ENCODE results near the gene PPP4R1. TPM values are rescaled to one million over a fixed set of nuclear protein-coding genes. Genes with fewer than 3 reads are reported as not detected.

PPP4R1 gene
- total and polyA plus RNA-seq, 2 of the 4 experiments (the other 2 are of a cell fraction) = 80.6 to 123 TPM

DNA sequence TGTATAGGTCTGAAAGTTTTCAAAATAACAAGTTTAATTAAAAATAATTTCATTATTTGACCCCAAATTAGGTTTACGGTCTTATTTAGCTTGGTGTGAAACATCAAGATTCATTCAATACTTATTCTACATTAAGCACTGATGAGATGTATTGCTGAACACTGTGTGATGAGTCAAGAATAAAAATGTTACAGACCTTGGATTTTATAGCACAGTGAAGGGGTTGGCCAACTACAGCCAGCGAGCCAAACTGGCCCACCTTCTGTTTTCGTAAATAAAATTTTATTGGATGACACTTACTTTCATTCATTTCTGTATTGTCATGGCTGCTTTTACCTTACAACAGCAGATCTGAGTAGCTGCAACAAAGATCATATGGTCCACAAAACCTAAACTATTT, 8.3 kb downstream of the PPP4R1 start:
- H3K9me1 ChIP-seq (ENCODE audit: insufficient read depth, low read length) = peaks cover 11% of the 10 kb centered on the region
- no peak overlapping the region for H4K91ac ChIP-seq (ENCODE audit: insufficient read depth, low read depth, low read length)
- H2AFZ ChIP-seq (replicated peaks; ENCODE audit: low read length, poor library complexity) = no peak overlapping the region
- peaks cover 3% of the 10 kb centered on the region for H3K4me1 ChIP-seq (ENCODE audit: control insufficient read depth, insufficient read depth, low read length)
- H3K4me3 ChIP-seq (ENCODE audit: insufficient read depth, low read depth, low read length) = no peak overlapping the region
- TF ChIP-seq, protein P1, sequence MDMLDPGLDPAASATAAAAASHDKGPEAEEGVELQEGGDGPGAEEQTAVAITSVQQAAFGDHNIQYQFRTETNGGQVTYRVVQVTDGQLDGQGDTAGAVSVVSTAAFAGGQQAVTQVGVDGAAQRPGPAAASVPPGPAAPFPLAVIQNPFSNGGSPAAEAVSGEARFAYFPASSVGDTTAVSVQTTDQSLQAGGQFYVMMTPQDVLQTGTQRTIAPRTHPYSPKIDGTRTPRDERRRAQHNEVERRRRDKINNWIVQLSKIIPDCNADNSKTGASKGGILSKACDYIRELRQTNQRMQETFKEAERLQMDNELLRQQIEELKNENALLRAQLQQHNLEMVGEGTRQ (IDR thresholded peaks at IDR 0.05; ENCODE audit: low read depth, low read length) = no peak
- no peak for TF ChIP-seq RCOR1 (IDR thresholded peaks at IDR 0.05; ENCODE audit: insufficient replicate concordance, low read length)
- no peak for TF ChIP-seq MAZ (IDR thresholded peaks at IDR 0.05; ENCODE audit: borderline replicate concordance, low read depth, low read length)
- no peak for TF ChIP-seq MXI1 (IDR thresholded peaks at IDR 0.05; ENCODE audit: borderline replicate concordance, low read depth, low read length)
- TF ChIP-seq NFE2L2 (IDR thresholded peaks at IDR 0.05; ENCODE audit: low read depth, low read length) = no peak
- no peak for TF ChIP-seq FOS (IDR thresholded peaks at IDR 0.05; ENCODE audit: low read depth, low read length)
- TF ChIP-seq CHD1 (IDR thresholded peaks at IDR 0.05; ENCODE audit: low read depth, low read length) = no peak
- TF ChIP-seq CEBPB (IDR thresholded peaks at IDR 0.05; ENCODE audit: low read depth, low read length) = no peak
- intact Hi-C loops (cut with micrococcal nuclease) (no loop called here), in situ Hi-C loops (cut with MboI; ENCODE audit: low sequenced_read_pairs) (no loop called here), dilution Hi-C loops (cut with HindIII; ENCODE audit: low sequenced_read_pairs, unreplicated experiment) (no loop called here)
- H3K27ac ChIP-seq (ENCODE audit: insufficient read depth, low read length) = no peak overlapping the region
- H3K14ac ChIP-seq (replicated peaks; ENCODE audit: low read depth, low read length) = no peak overlapping the region
- H2BK20ac ChIP-seq (ENCODE audit: low read depth, low read length) = no peak overlapping the region
- H2BK5ac ChIP-seq (ENCODE audit: low read depth, low read length, poor library complexity, severe bottlenecking) = no peak overlapping the region
- ChIA-PET POLR2A (ENCODE audit: unreplicated experiment) (no interaction called here), CTCF (interaction anchor here (0.5 kb wide), 1 partner anchor 14 kb away, joined by 3 read pairs; no protein-coding TSS in a partner anchor)
- H3K79me1 ChIP-seq (ENCODE audit: low read depth in 1 of 2, low read length in 2 of 2) = peaks cover 0 to 51% of the 10 kb centered on the region in 2 experiments; a peak in 2 of 4 replicates
- no peak overlapping the region for H3K18ac ChIP-seq (ENCODE audit: low read depth, low read length)
- no TSS peak for BruUV-seq (replicated peaks)
- peaks cover 3% of the 10 kb centered on the region for H3K36me3 ChIP-seq (ENCODE audit: control insufficient read depth, insufficient read depth, low read length)
- H3K23ac ChIP-seq (ENCODE audit: low read depth, low read length) = no peak overlapping the region
- WGBS, 2 experiments (ENCODE audit: extremely low coverage in 2 of 2, insufficient read length in 1 of 2) = no CpG with 5 or more reads among the region's 3 CpGs
- H3K4me2 ChIP-seq (ENCODE audit: low read depth, low read length) = no peak overlapping the region
- no peaks in the 10 kb centered on the region for H3K27me3 ChIP-seq (ENCODE audit: control insufficient read depth, insufficient read depth, low read length)
- H2BK120ac ChIP-seq (ENCODE audit: low read depth, low read length) = no peak overlapping the region
- H3K9ac ChIP-seq (ENCODE audit: low read depth, low read length) = no peak overlapping the region
- no peak overlapping the region for H4K5ac ChIP-seq (ENCODE audit: low read depth, low read length)
- no peak overlapping the region for H3K56ac ChIP-seq (ENCODE audit: extremely low read depth, insufficient read depth, low read length)
- H3K9me3 ChIP-seq (ENCODE audit: control insufficient read depth, insufficient read depth, low read length) = no peaks in the 10 kb centered on the region; the same call in 1 of the 2 replicates
- H2AK9ac ChIP-seq (replicated peaks; ENCODE audit: low read depth, low read length, poor library complexity) = no peak overlapping the region
- H4K20me1 ChIP-seq (ENCODE audit: insufficient read depth, low read length) = peaks cover 79% of the 10 kb centered on the region
- H2BK15ac ChIP-seq (ENCODE audit: low read depth, low read length) = no peak overlapping the region
- H2AK5ac ChIP-seq (ENCODE audit: low read depth, low read length) = no peak overlapping the region
- H3K4ac ChIP-seq (ENCODE audit: low read depth, low read length) = no peak overlapping the region
- DNase-seq (no peak), ATAC-seq (ENCODE audit: low read depth) (no peak)
- no peak overlapping the region for H4K8ac ChIP-seq (ENCODE audit: low read depth in 2 of 2, low read length in 2 of 2)
